Measurements from ENCODE around the gene MYO5A.

DNA sequence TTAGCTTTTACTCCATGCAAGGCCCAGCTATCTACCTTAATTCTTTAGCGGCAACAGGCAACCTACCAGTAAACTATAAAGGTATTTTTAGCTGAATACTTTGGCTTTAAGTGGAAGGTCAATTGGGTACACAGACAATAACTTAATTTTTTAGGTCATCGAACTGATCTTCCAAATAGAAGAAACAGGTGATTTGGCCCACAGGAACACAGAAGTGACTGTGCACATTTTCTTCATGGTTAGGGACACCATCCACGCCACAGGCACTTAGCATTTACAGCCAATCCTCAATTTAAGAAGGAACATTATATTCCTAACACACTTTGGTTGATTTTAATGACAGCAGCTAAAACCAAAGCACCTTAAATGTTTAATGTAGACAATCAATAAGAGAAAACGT, 38.2 kb upstream of the MYO5A start:
- TF ChIP-seq, protein P1, sequence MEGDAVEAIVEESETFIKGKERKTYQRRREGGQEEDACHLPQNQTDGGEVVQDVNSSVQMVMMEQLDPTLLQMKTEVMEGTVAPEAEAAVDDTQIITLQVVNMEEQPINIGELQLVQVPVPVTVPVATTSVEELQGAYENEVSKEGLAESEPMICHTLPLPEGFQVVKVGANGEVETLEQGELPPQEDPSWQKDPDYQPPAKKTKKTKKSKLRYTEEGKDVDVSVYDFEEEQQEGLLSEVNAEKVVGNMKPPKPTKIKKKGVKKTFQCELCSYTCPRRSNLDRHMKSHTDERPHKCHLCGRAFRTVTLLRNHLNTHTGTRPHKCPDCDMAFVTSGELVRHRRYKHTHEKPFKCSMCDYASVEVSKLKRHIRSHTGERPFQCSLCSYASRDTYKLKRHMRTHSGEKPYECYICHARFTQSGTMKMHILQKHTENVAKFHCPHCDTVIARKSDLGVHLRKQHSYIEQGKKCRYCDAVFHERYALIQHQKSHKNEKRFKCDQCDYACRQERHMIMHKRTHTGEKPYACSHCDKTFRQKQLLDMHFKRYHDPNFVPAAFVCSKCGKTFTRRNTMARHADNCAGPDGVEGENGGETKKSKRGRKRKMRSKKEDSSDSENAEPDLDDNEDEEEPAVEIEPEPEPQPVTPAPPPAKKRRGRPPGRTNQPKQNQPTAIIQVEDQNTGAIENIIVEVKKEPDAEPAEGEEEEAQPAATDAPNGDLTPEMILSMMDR (IDR thresholded peaks at IDR 0.05 in 2 of 3, conservative IDR thresholded peaks at IDR 0.05 in 1 of 3; ENCODE audit: borderline replicate concordance in 1 of 3, insufficient read depth in 1 of 3, low read depth in 2 of 3, low read length in 2 of 3) = no peak
- no peak for TF ChIP-seq ZNF274 (IDR thresholded peaks at IDR 0.05; ENCODE audit: low read depth, low read length)

All from HCT116 (cell line).